ENCODE results near the gene SRRD.
"Not testable (repeated sequence)": the region's sequence is repeated elsewhere in the genome, so short reads cannot be mapped to it uniquely, and the experiment has no call there.

The SRRD gene, protein sequence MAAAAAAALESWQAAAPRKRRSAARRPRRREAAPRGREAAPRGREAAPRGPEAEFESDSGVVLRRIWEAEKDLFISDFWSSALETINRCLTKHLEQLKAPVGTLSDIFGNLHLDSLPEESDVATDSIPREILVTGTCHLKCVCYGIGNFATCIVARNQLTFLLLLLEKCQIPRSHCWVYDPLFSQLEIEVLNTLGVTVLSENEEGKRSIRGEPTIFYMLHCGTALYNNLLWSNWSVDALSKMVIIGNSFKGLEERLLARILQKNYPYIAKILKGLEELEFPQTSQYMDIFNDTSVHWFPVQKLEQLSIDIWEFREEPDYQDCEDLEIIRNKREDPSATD

DNA sequence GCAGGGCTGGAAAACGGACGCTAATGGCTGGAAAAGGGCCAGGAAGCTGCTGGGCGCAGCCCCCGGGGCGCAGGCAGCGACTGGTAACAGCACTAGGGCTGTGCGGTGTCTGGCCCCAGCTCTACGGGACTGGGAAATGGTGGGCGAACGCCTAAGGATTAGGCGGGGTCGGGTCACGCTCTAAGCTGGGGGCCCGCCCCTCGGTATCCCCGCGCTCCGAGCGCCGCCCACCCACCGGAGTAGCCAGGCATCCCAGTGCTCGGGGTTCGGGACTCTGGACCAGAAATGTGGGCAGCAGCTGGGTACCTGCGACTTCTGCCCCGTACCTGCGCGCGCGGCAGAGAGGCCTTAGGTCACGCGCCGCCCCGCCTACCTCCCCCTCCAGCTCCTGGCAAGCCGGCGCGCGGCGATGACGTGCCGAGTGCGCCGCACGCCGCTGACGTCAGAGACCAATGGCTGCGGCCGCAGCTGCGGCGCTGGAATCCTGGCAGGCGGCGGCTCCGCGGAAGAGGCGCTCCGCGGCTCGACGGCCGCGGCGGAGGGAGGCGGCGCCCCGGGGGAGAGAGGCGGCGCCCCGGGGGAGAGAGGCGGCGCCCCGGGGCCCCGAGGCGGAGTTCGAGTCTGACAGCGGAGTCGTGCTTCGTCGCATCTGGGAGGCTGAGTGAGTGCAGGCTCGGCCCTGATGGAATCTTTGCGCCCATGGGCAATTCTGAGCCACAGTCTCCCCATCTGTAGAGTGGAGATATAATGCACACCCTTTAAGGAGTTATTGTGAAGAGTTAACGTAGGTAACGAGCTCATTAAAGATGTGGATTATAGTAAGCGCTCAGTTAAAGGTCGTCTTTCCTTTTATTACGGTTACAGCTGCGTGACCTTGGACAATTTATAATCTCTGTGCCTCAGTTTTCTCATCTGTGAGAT is at the start of gene SRRD, which contains the start of gene HPS4:
SRRD (plus strand) TSS at position 439 of the 921 bp plus-strand sequence; CDS start at position 453, 14 bp downstream.
HPS4 (minus strand) TSS at position 345 of the 921 bp plus-strand sequence. CDS start 2,021 bp downstream, outside the sequence.
- in situ Hi-C loops (cut with HindIII; ENCODE audit: low sequenced_read_pairs), result no loop called here

- in situ Hi-C loops (cut with HindIII; ENCODE audit: low sequenced_read_pairs), result no loop called here
Observed at GRCh38 chr22:26435327-26436093, 48.2 kb upstream of the SRRD start.

- in situ Hi-C loops (cut with HindIII; ENCODE audit: low sequenced_read_pairs), result no loop called here
Observed at GRCh38 chr22:26436903-26437515, 46.7 kb upstream of the SRRD start.

DNA sequence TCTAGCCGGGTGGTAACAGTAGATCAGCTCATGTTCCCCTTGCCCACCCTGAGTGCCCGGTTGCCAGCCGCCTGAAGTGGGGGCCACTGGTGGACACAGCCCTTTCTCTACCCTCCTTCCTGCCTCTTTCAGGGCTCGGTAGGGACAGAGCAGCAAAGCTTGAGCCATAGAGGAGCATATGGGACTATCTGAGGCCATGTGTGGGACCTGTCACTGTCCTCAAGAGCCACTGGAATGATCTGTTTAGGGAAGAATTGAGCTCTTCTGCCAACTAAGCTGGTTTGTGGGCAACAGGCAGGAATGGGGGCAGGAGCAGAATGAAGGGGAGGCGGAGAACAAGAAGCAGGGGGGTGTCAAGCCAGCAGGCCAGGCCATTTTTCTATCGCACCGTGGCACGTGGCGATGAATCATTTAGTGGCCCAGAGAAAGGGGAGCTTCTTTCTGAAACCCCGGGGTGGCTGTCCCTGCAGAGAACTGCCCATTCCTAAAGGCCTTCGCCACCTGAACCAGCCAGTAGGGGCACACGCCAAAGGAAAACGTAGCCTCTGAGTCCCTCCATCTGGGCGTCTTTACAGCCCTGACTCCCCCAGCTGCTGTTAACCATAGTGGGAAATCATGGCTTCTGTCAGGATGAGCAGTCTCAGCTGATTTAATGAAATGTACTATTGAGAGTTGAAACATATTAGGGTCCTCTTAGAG is 45.8 kb upstream of the SRRD start:
- in situ Hi-C loops (cut with HindIII; ENCODE audit: low sequenced_read_pairs), result no loop called here

DNA sequence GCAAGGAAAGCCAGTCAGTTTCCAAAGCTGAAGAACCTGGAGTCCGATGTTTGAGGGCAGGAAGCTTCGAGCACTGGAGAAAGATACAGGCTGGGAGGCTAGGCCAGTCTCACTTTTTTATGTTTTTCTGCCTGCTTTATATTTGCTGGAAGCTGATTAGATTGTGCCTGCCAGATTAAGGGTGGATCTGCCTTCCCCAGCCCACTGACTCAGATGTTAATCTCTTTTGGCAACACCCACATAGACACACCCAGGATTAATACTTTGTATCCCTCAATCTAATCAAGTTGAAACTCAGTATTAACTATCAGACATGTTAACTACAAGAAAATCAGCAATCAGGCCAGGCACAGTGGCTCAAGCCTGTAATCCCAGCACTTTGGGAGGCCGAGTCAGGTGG is 44.9 kb upstream of the SRRD start:
- in situ Hi-C loops (cut with HindIII; ENCODE audit: low sequenced_read_pairs), result not testable (repeated sequence)

DNA sequence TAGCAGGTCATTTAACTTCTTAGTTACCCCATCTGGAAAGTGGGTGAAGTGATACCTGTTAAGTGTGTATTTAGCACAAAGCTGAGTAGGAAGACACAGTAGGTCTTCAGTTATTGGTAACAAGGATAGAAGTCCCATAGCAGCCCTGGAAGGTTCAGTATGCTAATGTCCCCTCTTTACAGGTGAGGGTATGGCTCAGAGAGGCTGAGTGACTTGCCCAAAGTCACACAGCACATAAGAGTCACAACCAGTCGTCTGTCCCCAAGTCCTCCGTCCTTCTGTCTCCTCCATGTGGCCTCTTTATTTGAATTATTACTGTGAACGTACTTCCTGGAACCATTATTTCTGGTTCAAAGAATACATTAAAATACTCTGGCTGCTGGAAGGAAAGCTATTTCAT is 44.1 kb upstream of the SRRD start:
- in situ Hi-C loops (cut with HindIII; ENCODE audit: low sequenced_read_pairs), result no loop called here

DNA sequence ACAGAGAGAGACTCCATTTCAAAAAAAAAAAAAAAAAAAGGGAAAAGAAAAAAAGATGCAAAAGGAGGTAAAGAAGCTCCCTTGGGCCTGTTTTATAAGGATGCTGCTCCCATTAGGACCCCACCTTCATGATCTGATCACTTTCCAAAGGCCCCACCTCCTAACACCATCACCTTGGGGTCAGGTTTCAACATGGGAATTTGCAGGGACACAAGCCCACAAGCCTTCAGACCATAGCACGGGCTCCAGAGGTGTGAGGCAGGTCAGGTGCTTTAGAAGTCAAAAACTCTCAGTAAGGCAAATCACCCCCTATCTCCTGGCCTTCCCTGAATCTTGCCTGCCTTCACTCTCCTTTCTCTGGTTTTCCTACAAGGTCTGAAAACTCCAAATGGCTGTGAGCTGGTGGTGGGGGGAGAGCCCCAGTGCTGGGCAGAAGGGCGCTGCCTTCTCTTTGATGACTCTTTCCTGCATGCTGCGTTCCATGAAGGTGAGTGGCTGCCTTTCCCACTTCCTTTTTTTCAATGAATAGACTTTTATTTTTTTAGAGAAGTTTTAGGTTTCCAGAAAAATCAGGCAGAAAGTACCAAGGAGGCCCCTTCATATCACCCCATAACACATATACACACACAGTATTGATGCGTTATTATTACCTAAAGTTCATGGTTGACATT is 41.5 kb upstream of the SRRD start:
- in situ Hi-C loops (cut with HindIII; ENCODE audit: low sequenced_read_pairs), result no loop called here

DNA sequence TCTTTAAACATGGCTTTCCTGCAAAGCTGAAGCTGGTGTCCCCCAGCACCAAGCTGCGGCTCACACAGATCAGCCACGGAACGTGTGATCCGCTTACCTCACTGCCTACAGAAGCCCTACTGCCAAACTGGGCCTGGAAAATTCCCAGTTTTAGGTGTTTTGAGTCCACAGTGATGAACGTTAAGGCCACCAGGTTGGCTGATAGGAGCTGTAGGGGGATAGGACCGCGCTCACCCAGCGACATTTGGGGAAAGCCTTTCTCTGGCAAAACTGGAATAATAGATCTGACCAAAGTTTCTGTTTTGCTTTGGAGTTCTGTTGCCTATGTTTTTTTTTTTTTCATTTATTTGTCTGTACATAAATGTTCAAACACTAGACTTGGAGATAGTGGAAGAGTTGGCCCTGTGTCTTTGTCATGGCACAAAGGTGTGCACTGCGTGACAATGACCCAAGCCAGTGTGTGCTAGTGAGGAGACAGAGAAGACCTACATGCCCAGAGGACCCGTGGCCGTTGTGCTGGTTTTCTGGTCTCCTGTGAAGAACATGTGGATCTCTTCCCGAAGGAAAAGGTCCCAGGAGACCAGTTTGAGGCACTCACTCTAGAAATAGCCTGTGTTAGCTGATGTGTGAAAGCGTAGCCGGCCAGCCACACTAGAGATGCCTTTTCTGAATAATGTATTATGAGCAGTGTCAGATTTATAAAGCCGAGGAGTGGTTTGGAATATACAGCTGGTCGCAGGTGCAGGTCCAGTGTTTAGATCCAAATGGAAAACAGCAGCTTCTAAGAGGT is 39.6 kb upstream of the SRRD start:
- in situ Hi-C loops (cut with HindIII; ENCODE audit: low sequenced_read_pairs), result no loop called here

DNA sequence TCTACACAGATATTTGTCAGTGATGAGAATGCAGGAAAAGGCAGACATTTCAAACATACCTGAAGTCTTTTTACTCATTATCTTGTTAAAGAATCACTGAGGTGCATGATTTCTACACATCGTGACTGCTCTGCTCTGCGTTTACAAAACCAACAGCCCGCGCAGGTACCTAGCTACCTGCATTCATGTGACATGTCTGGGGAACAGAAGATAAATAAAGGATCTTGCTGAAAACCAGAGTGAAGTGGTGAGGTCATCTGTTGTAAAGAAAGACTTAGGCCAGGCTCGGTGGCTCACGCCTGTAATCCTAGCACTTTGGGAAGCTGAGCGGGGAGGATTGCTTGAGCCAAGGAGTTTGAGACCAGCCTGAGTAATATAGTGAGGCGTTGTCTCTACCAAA is 38.9 kb upstream of the SRRD start:
- in situ Hi-C loops (cut with HindIII; ENCODE audit: low sequenced_read_pairs), result no loop called here

- in situ Hi-C loops (cut with HindIII; ENCODE audit: low sequenced_read_pairs), result no loop called here
Observed at GRCh38 chr22:26445577-26446275, 38.0 kb upstream of the SRRD start.

GRCh38 chr22:26446808-26447515 is 36.7 kb upstream of the SRRD start:
- in situ Hi-C loops (cut with HindIII; ENCODE audit: low sequenced_read_pairs), result no loop called here

GRCh38 chr22:26447584-26448329 is 35.9 kb upstream of the SRRD start:
- in situ Hi-C loops (cut with HindIII; ENCODE audit: low sequenced_read_pairs), result no loop called here

- in situ Hi-C loops (cut with HindIII; ENCODE audit: low sequenced_read_pairs), result no loop called here
Observed at GRCh38 chr22:26448334-26448733, 35.3 kb upstream of the SRRD start.

- in situ Hi-C loops (cut with HindIII; ENCODE audit: low sequenced_read_pairs), result no loop called here
Observed at GRCh38 chr22:26448941-26449340, 34.7 kb upstream of the SRRD start.

DNA sequence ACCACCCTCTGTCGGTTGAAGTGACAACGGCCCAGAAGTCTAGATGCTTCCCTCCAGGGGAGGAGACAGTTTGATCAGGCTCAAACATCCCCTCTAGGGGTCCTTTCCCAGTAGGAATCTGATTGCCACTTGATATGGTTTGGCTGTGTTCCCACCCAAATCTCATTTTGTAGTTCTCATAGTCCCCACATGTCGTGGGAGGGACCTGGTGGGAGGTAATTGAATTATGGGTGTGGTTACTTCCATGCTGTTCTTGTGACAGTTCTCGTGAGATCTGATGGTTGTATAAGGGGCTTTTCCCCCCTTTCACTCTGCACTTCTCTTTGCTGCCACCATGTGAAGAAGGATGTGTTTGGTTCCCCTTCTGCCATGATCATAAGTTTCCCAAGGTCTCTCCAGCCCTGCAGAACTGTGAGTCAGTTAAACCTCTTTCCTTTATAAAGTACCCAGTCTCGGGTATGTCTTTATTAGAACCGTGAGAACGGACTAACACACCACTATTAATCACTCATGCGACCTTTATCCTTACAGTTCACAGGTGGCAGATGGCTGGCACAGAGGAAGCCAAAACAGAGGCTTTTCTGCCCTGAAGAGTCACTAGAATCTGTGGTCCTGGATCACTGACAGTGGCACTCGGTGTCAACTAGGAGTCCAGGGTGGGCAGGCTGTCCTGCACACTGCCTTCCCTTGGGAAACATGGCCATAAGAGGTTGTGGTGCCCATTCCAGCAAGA is 33.1 kb upstream of the SRRD start:
- in situ Hi-C loops (cut with HindIII; ENCODE audit: low sequenced_read_pairs), result loop anchor here (5.0 kb wide), 1 partner anchor 33 kb away; no protein-coding TSS in a partner anchor

Data from endothelial cell of hepatic sinusoid (primary cell).